Prostate gland (tissue), 2 donors: ENCODE results near the gene RFT1. TPM values are rescaled to one million over a fixed set of nuclear protein-coding genes. Genes with fewer than 3 reads are reported as not detected.

Source experiments
- DNase-seq: peaks from one replicate; pipeline ENCODE4 v3.0.0-alpha.2; 2019; ENCODE audit warnings: low spot score
- H3K27ac ChIP-seq, 2 donors: fragments of 200-600 bp; sonication (generic); 2 replicates each; pipeline ENCODE4 v1.5.1; 2017 to 2019
- H3K27me3 ChIP-seq: fragments of 200-600 bp; sonication (generic); replicated peaks from 2 replicates; pipeline ENCODE4 v1.5.1; 2019; ENCODE audit not compliant: insufficient read depth
- H3K36me3 ChIP-seq, 2 donors: fragments of 200-600 bp; sonication (generic); 1 replicate in 1 of 2; 2 replicates in 1 of 2; pipeline versions ENCODE4 v1.5.1 to v1.8.1; 2017 to 2019
- H3K4me1 ChIP-seq: fragments of 200-600 bp; sonication (generic); replicated peaks from 2 replicates; pipeline ENCODE4 v1.5.1; 2019
- H3K4me3 ChIP-seq, 2 donors: fragments of 200-600 bp; sonication (generic); 2 replicates each; pipeline ENCODE4 v1.5.1; 2017 to 2019
- H3K9me3 ChIP-seq: fragments of 200-600 bp; sonication (generic); 2 replicates; pipeline ENCODE4 v1.5.1; 2017
- POLR2A ChIP-seq: fragments of 450-650 bp; IDR thresholded peaks from one replicate; pipeline ENCODE4 v1.6.1; 2016; ENCODE audit warnings: antibody characterized with exemption, mild to moderate bottlenecking
- POLR2AphosphoS5 ChIP-seq: sonication (generic); formaldehyde crosslinking; IDR thresholded peaks from one replicate; pipeline ENCODE4 v1.6.1; 2017; ENCODE audit warnings: antibody characterized with exemption
- WGBS: methylation state at CpG from one replicate; pipeline ENCODE4 v1.1.5; 2018; 5-methylcytosine and 5-hydroxymethylcytosine counted together
- intact Hi-C: fragments of 100-400 bp; cut with DNase I; formaldehyde crosslinking; loops from one replicate; pipeline ENCODE4 v1.14.2; 2022
- total RNA-seq, 2 donors: library from RNA; depleted of rRNA; stranded (reverse); fragments of >200 nt; gene quantifications; one replicate each; pipeline ENCODE4 v1.1.0, GENCODE V29; 2016
- TF ChIP-seq, protein P1 (sequence below), 4 experiments: fragments of 200-600 bp in 2 of 4; fragments of 450-650 bp in 2 of 4; sonication (generic) in 2 of 4; IDR thresholded peaks; 1 replicate in 3 of 4; 2 replicates in 1 of 4; pipeline ENCODE4 v1.5.1; 2016 to 2019; ENCODE audit warnings: antibody characterized with exemption in 4 of 4, mild to moderate bottlenecking in 2 of 4, moderate library complexity in 2 of 4

RFT1 gene
- total RNA-seq, 2 donors from 2014 or later, result 10.3 to 31.1 TPM

DNA sequence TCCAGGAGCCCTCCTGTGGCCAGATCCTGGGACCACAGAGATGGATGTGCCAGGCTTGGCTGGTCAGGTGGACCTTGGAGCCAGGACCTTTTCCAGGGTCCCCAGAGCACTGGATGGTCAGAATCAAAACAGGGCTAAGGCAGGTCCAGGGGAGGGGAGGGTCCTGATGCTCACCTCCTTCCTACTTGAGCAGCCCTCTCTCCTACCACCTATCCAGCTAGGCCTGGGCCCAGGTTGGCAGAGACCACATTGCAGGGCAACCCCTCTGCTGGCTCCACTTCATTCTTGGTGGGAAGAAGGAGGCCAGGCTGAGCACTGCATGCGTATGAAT lies 55.9 kb downstream of the RFT1 start:
- no peaks in the 10 kb centered on the region for H3K9me3 ChIP-seq
- no peaks in the 10 kb centered on the region for H3K27me3 ChIP-seq
- intact Hi-C loops, result loop anchor here (5.0 to 10.0 kb wide), 3 partner anchors 142 to 300 kb away; partner anchors contain the start of genes ITIH1 and NEK4
- no peak overlapping the region for H3K4me3 ChIP-seq
- no peak overlapping the region for H3K27ac ChIP-seq
- WGBS, result 94% methylated on average over 1 of the region's 1 CpG
- no peak for DNase-seq
- H3K36me3 ChIP-seq, result no peaks in the 10 kb centered on the region
- H3K4me1 ChIP-seq, result peaks cover 5% of the 10 kb centered on the region
- no peak for TF ChIP-seq POLR2A
- TF ChIP-seq, protein P1, sequence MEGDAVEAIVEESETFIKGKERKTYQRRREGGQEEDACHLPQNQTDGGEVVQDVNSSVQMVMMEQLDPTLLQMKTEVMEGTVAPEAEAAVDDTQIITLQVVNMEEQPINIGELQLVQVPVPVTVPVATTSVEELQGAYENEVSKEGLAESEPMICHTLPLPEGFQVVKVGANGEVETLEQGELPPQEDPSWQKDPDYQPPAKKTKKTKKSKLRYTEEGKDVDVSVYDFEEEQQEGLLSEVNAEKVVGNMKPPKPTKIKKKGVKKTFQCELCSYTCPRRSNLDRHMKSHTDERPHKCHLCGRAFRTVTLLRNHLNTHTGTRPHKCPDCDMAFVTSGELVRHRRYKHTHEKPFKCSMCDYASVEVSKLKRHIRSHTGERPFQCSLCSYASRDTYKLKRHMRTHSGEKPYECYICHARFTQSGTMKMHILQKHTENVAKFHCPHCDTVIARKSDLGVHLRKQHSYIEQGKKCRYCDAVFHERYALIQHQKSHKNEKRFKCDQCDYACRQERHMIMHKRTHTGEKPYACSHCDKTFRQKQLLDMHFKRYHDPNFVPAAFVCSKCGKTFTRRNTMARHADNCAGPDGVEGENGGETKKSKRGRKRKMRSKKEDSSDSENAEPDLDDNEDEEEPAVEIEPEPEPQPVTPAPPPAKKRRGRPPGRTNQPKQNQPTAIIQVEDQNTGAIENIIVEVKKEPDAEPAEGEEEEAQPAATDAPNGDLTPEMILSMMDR (IDR thresholded peaks at IDR 0.05), result no peak
- no peak for TF ChIP-seq POLR2AphosphoS5

DNA sequence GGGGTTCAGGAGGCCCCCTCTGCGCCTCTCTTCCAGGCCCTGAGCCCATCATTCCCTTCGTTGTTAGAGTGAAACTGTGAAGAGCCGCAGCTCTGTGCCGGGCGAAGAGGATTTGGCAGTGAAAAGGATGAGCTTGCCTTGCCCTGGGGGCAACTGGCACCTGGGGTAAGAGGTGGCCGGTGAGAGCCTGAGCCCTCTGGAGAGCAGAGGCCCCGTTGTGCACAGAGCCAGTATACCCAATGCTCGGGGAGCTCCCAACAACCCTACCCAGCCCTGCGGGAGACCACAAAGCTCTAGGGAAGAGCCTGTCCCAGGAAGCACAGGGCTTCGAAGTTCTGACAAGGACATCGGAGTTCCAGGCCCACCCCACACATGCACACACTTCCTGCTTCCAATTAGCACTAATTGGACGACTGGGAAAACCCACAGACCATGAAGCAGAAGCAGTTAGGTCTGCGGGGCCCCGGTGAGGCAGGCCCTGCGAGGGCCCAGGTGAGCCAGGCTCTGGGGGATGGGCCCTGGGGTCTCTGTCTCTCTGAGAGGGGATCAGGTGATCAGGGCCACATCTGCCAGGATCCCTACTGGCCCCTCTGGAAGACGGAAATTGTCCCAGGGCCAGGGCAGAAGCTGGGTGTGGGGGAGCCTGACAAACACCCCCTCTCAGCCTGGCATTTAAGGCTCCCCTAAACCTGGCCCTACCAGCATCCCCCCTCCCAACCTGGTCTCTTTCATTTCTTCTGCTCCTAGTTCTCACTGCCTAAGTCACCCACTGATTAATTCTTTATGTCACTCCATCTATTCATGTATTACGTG lies 56.5 kb downstream of the RFT1 start:
- Histone ChIP-seq H3K36me3 (no peaks in the 10 kb centered on the region), H3K4me3 (peak overlapping the region; percentile 57 to 66), H3K9me3 (no peaks in the 10 kb centered on the region), H3K27ac (peak overlapping the region; percentile 55 to 56), H3K27me3 (no peaks in the 10 kb centered on the region), H3K4me1 (peaks cover 5% of the 10 kb centered on the region)
- DNase-seq, result no peak
- intact Hi-C loops, result loop anchor here (2.0 to 10.0 kb wide), 4 partner anchors 141 to 335 kb away; partner anchors contain the start of genes ITIH1 and NEK4
- no peak for TF ChIP-seq POLR2A
- TF ChIP-seq, protein P1 (IDR thresholded peaks at IDR 0.05), result no peak
- TF ChIP-seq POLR2AphosphoS5, result no peak
- WGBS, result 67% methylated on average over 17 of the region's 17 CpGs

DNA sequence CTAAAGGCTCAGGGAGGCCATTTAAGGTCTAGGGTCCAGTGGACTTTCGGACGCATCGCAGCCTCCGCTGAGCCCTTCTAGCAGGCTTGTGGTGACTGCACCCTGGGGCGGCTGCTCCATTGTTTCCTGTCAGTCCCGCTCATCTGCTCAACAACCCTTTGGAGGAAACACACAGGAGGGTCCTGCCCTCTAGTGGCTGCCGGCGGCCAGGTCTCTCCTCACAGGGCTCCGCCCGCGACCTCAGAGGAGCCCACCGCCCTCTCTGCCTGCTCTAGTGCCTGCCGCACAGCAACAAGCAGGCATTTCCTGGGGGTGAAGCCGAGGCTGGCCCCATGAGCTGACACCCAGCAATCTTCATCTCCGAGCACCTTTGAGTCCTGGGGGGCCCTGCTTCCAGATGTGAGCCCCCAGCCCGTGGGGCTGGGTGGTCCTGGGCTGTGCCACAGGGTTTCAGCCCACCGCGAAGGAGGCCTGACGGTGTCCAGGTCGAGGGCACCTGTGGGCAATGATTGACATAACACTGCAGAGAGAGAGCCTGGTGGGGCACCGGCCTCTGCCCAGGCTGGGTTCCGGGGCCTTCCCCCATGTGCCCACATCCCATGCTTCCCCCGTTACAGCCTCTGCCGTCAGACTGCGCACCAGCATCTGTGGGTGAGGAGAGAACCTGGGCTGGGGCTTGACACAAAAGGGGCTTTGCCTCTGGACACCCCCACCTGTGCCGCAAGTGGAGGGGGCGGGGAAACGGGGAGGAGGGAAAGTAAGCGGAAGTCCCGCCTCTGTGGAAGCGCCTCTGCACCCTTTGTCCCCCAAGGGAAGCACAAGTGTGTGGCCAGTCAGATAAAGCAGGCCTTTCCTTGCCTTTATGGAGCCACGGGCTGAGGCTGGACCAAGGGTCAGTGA lies 57.3 kb downstream of the RFT1 start:
- Histone ChIP-seq H3K27ac (peak overlapping the region; percentile 55 to 56), H3K36me3 (no peaks in the 10 kb centered on the region), H3K4me1 (peaks cover 5% of the 10 kb centered on the region), H3K27me3 (no peaks in the 10 kb centered on the region), H3K4me3 (peak overlapping the region; percentile 57 to 66), H3K9me3 (no peaks in the 10 kb centered on the region)
- TF ChIP-seq, protein P1 (IDR thresholded peaks at IDR 0.05), result peak; percentile 80 to 95 (median 85)
- TF ChIP-seq POLR2AphosphoS5 (peak; percentile 19), POLR2A (no peak)
- intact Hi-C loops, result loop anchor here (2.0 to 10.0 kb wide), 4 partner anchors 141 to 334 kb away; partner anchors contain the start of genes ITIH1 and NEK4
- WGBS, result 7% methylated on average over 32 of the region's 32 CpGs
- DNase-seq, result peak; percentile 72

DNA sequence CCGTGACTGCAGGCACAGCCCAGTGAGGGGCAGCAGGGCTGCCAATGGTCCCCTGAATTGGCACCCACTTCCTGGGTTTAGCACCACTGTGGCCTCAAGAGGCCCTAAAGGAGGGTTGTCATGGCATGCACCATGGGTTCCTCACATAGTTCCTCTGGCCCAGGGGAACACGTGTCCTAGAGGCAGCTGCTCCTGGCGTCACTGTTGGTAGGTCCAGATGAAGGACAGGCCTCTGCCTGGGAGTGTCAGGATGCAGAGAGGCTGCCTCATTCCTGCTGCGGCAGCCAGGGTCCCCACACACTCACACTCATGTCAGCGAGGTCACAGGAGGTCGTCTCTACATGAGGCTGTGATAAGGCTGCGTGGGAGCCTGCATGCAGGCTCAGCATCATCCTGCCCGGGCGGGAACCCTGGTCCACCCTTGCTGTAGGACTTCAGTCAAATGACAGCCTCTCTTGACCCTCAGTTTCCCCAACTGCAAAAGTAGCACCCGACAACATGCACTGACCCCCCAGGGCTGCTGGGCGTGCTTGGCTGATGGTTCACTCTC lies 58.3 kb downstream of the RFT1 start:
- Histone ChIP-seq H3K4me1 (peaks cover 5% of the 10 kb centered on the region), H3K4me3 (no peak overlapping the region), H3K9me3 (no peaks in the 10 kb centered on the region), H3K27ac (no peak overlapping the region), H3K27me3 (no peaks in the 10 kb centered on the region), H3K36me3 (no peaks in the 10 kb centered on the region)
- intact Hi-C loops, result loop anchor here (2.0 to 10.0 kb wide), 4 partner anchors 140 to 333 kb away; partner anchors contain the start of genes ITIH1 and NEK4
- TF ChIP-seq POLR2AphosphoS5, result no peak
- TF ChIP-seq, protein P1 (IDR thresholded peaks at IDR 0.05), result no peak
- TF ChIP-seq POLR2A, result no peak
- DNase-seq, result no peak
- WGBS, result 81% methylated on average over 9 of the region's 11 CpGs
